HG03064 (cell line): ENCODE measurements around the gene SPATC1L.
A peak's percentile ranks its signal among the peaks of the same experiment; 100 is the strongest.
"Not testable (repeated sequence)": the region's sequence is repeated elsewhere in the genome, so short reads cannot be mapped to it uniquely, and the experiment has no call there.

ENCODE experiments used
- ATAC-seq: cut with Tn5 transposase; IDR thresholded peaks from one replicate; pipeline ENCODE4 v1.9.1; 2021; ENCODE audit warnings: low read depth; ENCODE audit not compliant: unreplicated experiment

SPATC1L gene

DNA sequence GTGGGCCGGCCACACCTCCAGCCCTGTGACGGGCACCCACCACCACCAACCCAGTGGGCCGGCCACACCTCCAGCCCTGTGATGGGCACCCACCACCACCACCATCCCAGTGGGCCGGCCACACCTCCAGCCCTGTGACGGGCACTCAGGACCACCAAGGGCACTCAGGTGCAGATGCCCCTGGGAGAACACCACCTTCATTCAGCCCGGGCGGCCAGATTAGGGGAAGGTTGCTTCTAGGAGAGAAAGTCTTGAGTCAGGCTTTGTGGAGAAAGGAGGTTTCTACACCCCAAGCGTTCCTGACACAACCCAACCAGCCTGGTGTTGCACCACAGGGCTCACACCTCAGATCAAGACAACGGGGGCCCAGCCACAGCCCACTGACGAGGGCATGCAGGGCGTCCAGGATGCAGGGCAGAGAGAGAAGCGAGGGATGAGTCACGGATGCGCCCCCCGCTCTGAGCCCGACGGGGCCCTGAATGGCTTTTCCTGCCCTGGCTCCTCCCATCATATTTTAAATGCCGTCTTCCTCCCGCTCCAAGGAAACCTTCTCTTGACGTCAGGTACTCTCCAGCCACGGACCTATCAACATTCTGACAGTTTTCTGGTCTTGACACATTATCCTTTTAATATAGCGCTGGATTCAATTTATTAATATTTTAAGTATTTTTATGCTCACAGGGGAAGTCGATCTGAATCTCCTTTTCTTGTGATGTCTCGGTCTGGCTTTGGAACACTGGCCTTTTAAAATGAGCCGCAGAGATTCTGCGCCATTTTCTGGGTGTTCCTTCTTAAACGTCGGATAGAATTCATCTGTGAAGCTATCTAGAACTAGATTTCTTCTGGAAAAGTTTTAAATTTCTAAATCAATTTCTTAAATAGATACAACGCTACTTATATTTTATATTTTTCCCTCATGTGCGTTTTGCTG lies 631 bp upstream of the SPATC1L start:
- ATAC-seq: peak; percentile 38

DNA sequence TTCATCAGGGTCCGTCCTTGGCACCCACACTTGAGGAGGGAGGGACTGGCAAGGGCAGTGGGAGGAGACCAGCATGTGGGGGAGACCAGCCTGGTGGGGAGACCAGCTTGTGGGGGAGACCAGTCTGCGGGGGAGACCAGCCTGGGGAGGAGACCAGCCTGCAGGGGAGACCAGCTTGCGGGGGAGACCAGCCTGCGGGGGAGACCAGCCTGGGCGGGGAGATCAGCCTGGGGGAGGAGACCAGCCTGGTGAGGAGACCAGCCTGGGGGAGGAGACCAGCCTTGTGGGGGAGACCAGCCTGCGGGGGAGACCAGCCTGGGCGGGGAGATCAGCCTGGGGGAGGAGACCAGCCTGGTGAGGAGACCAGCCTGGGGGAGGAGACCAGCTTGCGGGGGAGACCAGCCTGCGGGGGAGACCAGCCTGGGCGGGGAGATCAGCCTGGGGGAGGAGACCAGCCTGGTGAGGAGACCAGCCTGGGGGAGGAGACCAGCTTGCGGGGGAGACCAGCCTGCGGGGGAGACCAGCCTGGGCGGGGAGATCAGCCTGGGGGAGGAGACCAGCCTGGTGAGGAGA lies 836 bp downstream of the SPATC1L start:
- not testable (repeated sequence) for ATAC-seq

DNA sequence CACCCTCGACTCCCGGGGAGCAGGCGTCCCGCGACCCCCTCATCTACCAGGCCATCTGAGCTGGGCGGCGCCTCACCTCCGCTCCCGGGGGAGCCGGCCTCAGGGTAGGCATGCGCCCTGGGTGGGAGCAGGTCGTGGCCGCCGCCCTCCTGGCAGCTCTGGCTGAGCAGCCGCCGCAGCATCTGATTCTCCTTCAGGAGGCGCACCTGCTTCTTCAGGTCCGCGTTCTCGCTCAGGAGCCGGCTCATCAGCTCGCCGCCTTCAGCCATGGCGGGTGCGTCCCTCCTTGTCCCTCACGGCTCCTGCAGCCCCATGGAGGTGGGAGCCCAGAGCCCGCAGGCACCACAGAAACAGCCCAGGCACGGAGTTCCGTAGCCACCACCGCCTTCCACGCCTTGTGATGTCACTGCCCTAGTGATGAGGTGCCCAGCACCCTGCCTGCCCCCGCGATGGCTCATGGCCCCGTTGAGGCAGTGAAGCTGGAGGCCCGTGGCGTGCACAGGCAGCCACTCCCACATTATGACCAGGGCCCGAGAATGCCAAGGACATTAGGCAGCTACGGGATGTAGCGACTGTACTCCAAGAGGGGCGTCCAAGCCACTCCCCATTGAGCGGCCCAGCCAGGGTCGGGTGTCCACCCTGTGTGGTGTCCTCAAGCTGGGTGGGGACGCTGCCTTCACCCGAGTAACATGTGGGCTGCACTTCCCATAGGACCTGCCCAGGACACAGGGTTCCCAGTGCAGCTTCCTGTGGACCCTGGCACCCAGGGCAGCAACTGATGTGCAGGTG lies 1.5 kb downstream of the SPATC1L start:
- ATAC-seq: no peak

DNA sequence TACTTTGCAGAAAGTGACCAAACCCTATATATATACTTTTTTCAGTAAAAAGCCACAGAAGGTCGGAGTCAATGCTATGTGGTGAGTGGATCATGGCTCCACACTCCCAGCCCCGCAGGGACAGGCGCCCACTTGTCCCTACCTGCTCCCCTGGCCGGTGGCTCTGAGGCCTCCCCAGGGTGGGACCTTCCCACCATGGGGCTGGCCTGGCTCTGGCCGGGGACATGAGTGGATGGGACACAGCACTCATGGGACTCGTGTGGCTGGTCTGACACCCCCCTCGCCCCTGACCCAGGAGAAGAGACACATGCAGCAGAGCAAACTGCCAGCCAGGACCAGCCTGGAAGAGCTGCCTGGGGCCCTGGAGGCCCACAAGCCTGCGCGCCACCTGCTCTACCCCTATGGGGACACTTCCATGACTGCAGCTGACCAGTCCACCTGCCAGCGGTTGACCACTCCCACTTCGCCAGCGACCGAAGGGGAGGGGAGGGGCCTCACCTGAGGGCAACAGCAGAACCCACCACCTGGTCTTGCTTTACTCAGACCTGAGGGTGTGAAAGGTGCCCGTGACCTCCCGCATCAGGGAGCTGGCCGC lies 2.2 kb downstream of the SPATC1L start:
- no peak for ATAC-seq

DNA sequence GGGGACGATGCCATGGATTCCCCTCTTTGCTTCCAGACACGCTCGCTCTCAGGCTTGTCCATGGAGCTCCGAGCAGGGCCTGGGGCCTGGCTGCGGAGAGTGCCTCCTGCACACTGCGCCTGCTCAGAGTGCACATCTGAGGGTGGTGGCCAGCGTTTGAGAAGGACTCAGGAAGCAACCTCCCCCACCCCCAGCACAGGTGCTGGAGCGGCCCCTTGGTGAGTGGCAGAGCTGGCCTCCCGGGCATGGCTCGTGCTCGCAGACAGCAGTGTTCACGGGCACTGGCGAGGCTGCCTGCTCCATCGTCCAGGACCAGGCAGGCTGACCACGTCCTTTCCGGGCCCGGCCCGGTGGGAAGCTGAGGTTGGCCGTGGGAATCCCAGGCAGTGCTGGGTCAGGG lies 2.8 kb downstream of the SPATC1L start:
- ATAC-seq: no peak

DNA sequence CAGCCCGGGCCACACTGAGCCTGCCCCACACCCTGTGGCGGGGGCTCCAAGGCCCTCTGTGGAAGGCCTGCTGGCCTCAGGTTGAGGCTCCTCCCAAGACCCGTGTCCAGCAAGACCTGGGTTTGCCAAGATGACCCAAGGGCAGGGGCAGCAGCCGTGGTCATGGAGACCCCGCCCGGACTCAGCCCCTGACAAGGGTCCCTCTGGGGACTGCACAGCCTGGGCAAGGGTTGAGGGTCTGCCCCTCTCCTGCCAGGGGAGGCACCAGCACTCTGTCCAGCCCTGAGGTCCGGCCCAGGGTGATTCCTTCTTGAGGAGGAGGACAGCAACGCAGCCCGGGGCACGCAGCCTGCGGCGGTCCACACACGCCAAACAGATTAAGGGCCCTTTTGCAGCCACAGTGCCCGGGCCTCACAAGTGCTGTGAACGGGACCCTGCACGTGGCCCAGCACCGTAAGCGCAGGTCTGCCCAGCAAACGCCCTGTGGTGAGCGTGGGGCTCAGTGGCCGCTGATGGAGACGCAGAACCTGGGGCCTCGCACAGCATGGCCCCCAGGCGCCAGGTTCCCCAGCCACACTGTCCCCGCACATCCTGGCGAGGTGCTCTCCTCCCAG lies 3.4 kb downstream of the SPATC1L start:
- ATAC-seq: no peak

DNA sequence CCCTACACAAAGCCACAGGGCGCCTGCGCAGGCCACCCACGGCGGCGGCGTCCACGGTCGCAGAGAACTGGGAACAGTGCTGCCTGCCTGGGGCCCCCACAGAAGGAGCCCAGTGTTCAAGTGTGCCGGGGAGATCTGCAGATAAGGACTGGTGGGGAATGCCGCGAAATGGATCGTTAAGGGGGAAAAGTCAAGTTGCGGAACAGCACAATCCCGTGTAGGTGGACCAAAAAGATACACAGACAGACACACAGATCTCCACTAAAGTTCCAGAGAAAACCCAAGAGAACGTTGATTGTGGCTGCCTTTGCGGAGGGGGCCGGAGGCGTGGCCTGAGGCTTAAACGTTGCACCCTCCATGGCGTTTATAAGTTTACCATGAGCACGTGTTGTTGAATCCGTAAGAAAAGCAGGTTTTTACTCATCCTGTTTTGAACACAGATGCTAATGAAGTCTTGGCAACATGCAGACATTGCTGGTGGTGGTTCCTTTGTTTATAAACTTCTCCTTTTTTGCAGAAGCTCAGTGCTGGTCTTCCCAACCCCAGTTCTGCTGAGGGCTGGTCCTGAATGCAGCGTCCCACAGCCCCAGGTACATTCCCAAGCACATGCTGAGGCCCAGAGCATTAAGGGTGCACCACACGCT lies 4.1 kb downstream of the SPATC1L start:
- no peak for ATAC-seq

DNA sequence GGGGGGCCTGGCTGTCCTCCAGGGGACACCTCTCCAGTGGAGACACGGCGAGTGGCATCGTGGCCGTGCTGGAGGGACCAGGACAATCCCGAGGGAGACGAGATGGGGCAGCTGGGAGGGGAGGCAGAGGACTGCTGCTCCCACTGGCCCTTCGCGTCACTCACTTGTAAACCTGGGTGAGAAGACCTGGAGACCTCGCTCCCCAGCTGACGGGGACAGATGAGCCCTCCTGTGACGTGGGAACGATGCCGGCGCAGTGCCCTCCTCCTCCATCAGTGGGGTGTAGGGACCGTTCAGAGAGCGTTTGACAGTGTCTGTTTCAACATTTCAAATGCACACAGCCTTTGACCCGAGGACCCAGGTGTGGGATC lies 4.6 kb downstream of the SPATC1L start:
- ATAC-seq: no peak

DNA sequence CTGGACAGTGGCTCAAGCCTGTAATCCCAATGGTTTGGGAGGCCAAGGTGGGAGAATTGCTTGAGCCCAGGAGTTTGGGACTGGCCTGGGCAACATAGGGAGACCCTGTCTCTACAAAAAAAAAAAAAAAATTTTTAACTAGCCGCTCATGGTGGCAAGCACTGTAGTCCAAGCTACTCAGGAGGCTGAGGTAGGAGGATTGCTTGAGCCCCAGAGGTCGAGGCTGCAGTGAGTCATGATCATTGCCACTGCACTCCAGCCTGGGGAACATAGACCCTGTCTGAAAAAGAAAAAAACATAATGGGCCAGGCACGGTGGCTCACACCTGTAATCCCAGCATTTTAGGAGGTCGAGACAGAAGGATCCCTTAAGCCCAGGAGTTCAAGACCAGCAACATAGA lies 5.3 kb downstream of the SPATC1L start:
- no peak for ATAC-seq

DNA sequence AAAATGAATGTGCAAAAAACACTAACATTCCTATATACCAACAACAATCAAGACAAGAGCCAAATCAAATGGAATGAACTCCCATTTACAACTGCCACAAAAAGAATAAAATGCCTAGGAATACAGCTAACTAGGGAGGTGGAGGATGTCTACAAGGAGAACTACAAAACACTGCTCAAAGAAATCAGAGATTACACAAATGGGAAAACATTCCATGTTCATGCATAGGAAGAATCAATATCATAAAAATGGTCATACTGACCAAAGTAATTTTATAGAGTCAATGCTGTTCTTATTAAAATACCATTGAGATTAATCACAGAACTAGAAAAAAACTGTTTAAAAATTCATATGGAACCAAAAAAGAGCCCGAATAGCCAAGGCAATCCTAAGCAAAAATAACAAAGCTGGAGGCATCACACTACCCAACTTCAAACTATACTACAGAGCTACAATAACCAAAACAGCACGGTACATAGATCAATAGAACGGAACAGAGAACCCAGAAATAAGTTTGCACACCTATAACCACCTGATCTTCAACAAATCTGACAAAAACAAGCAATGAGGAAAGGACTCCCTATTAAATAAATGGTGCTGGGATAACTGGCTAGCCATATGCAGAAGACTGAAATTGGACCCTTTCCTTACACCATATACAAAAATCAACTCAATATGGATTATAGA lies 7.7 kb downstream of the SPATC1L start:
- not testable (repeated sequence) for ATAC-seq

DNA sequence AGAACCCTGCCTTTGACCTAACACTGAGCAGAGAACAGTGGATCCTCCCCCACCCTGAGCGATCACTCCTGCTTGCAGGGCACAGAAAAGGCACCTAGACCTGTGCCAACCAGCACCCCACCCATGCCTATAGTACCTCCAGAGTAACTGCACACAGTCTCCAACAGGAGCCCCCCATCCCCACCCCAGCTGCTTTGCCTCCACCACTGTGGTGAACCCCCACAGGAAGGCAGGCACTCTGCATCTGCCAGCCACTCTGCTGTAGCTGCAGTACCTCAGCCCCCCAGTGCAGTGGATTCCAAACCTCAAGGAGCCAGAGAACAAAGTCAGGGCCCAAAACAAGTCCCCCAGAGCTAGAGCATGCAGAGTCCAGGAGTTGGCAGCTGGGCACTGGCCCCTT lies 10.7 kb downstream of the SPATC1L start:
- ATAC-seq: no peak

DNA sequence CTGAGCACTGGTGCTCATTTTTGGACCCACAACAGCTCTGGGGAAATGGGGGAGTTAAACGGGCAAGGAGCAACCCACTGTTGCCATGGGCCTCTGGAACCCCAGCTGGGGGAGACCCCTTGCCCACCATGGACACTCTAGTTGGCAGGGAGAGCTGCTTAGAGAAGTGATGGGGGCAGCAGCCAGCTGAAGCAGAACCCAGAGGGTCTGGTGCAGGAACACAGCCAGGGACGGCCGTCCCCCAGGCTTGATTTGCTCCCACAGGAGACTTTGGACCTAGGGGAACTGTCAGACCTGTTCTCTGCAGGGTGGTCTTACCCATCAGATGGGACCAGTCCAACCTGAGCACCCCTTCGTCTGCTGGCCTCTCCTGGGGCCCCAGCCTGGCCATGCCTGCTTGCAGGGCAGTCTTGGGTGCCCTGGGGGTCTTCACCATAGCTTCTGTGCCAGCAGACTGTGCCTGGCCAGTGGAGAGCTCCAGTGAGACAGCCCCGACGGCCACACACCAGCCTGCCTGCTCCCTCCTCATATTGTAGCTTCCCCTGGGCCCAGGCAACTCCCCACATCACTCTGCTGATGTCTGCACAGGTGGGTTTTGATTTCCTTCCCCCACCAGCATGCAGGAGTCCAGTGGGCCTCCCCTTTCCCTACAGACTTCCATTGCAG lies 11.3 kb downstream of the SPATC1L start:
- ATAC-seq: no peak

DNA sequence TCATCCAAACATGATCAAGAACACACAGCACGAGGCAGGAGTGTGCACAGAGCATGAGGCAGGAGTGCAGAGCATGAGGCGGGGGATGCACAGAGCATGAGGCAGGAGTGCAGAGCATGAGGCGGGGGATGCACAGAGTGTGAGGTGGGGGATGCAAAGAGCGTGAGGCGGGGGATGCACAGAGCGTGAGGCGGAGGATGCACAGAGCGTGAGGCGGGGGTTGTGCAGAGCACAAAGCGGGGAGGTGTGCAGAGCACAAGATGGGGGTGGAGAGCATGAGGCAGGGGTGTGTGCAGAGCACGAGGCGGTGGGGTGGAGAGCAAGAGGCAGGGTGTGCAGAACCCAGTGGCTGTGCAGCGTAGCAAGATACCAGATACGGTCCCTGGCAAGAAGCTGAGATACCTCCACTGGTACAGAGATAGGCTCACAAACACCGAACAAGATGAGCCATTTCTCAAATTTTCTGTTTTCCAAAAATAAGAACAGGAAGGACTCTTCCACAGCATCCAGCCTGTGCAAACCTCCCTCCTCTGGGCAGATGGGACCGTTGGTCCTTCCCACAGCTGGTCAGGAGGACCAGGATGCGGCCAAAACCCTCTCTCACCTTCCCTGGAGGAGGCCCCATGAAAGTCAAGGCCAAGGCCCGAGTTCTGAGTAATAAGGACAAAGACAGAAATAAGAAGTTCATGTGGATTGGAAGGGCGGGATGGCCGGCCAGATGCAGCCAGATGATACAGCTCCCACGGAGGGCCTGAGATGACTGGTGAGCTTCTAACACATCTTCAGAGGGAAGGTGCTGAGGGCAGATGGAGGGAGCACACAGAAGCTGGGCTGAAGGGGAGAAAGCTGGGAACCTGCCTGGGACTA lies 12.0 kb downstream of the SPATC1L start:
- no peak for ATAC-seq

DNA sequence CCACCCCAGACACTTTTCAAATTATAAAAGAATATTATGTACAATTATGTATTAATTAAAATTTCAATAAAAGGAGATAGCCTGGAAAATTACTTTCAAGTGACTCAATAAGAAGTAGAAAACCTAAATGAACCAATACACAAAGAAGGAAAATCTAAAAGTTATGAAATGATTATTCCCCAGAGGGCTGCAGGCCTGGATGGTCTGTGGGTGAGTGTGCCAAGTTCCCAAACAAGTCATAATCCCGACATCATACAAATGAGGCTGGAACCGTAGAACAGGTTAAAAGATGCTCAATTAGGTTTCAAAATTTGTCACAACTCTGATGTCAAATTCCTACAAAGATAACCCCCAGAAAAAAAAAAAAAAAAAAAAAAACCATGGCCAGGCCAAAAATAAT lies 12.7 kb downstream of the SPATC1L start:
- no peak for ATAC-seq

DNA sequence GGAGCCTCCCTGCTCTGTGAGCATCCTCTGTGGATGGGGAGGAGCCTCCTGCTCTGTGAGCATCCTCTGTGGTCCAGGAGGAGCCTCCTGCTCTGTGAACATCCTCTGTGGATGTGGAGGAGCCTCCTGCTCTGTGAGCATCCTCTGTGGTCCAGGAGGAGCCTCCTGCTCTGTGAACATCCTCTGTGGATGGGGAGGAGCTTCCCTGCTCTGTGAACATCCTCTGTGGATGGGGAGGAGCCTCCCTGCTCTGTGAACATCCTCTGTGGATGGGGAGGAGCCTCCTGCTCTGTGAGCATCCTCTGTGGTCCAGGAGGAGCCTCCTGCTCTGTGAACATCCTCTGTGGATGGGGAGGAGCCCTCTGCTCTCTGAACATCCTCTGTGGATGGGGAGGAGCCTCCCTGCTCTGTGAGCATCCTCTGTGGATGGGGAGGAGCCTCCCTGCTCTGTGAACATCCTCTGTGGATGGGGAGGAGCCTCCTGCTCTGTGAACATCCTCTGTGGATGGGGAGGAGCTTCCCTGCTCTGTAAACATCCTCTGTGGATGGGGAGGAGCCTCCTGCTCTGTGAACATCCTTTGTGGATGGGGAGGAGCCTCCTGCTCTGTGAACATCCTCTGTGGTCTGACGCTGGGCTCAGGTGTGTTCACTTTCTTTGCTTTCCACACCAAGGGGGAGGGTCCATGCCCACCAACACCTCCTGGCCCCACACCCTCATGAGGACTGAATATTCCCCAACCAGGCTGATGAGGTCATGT lies 13.6 kb downstream of the SPATC1L start:
- not testable (repeated sequence) for ATAC-seq

DNA sequence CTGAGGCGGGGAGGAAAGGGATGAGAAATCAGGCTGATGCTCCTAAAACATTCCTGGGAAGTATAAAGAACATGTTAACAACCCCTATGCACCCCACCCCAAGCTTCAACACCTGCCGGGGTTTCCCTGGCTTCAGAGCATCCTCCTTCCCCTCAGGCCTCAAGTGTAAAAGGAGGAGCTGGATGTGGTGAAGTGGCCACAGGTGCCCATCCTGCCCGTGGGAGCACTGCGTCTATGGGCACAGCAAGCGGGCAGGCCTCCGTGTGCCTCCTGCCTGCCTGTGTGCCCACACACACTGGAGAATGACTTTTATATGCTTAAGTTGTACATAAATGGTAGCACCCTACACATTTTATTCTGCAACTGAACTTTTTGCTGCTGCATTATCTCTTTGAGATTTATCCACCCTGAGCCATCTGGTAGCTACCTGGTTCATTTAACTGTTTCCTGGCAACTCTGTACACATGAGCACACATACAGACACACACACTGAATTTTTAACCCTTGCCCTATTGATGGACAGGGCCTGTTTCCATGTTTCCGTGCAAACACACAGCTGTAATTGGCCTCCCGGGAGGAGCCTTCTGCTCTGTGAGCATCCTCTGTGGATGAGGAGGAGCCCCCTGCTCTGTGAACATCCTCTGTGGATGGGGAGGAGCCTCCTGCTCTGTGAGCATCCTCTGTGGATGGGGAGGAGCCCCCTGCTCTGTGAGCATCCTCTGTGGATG lies 15.4 kb downstream of the SPATC1L start:
- ATAC-seq: no peak

DNA sequence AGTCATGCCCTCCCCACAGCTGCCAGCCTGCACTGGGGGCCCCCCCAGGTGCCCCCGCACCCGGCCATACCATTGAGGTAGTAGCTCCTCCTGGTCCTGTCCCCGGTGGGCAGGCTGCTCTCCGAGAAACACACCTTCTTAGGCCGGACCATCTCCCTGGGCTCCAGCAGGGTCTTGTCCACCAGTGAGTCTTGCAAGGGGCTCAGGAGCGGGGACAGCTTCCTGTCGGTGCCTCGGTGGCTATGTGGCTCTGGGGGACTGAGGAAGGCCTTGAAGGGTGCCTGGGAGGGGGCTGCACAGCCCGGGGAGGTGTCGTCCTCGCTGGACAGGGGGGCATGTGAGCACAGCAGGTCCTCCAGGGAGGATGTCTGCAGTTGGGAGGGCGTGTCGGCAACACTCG lies 16.0 kb downstream of the SPATC1L start:
- no peak for ATAC-seq
